SK-N-SH treated with all-trans-retinoic acid at 6 μM for 48 hours (cell line): ENCODE data around the gene PIAS1.

ENCODE experiments used
- ARNTL ChIP-seq: fragments of 450-650 bp; formaldehyde crosslinking; IDR thresholded peaks from 2 replicates; pipeline ENCODE4 v1.5.0; 2020; ENCODE audit warnings: low read depth, mild to moderate bottlenecking, moderate library complexity, borderline replicate concordance
- ESRRG ChIP-seq: fragments of 250-450 bp; sonication (Bioruptor Pico); IDR thresholded peaks from 2 replicates; pipeline ENCODE4 v1.6.1; 2021; ENCODE audit warnings: mild to moderate bottlenecking
- ZNF565 ChIP-seq: fragments of 450-650 bp; formaldehyde crosslinking; conservative IDR thresholded peaks from 2 replicates; pipeline ENCODE4 v1.5.0; 2020; ENCODE audit warnings: low read depth, mild to moderate bottlenecking, moderate library complexity

DNA sequence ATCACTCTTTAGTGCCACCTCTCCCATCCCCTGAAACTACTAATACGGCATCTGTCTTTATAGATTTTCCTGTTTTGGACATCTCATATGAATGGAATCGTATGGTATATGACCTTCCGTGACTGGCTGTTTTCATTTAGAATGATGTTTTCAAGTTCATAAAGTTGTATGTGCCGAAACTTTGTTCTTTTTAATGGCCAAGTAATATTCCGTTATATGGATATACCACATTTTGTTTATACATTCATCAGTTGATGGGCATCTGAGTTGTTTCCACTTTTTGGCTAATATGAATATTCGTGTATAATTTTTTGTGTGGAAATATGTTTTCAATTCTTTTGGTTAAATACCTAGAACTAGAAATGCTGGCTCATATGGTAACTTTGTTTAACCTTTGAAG, 49.5 kb downstream of the PIAS1 start:
- no peak for TF ChIP-seq ZNF565
- TF ChIP-seq ESRRG (CRISPR knock-in tag) = no peak
- no peak for TF ChIP-seq ARNTL (CRISPR knock-in tag)
